ENCODE results near the gene BMP8A.
"Not testable (repeated sequence)": the region's sequence is repeated elsewhere in the genome, so short reads cannot be mapped to it uniquely, and the experiment has no call there.

The BMP8A gene

DNA sequence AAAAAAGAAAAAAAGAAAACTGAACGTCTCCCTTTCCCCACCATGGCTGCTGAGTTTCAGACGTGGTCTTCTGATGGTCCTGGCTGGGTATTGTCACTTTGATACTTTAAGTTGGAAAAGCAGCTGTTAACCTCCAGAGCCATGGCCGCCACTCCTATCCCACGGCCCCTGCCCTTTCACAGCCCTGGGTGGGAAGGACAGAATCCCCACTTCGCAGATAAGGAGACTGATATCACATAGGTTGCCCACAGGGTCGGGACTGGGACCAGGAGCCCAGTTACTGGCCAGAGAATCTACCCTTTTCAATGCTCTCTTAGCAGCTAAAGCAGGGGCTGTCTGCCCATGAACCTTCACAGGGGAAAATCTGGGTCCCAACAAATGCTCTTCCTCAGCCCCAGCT is 16.8 kb downstream of the BMP8A start:
- no peak for DNase-seq

DNA sequence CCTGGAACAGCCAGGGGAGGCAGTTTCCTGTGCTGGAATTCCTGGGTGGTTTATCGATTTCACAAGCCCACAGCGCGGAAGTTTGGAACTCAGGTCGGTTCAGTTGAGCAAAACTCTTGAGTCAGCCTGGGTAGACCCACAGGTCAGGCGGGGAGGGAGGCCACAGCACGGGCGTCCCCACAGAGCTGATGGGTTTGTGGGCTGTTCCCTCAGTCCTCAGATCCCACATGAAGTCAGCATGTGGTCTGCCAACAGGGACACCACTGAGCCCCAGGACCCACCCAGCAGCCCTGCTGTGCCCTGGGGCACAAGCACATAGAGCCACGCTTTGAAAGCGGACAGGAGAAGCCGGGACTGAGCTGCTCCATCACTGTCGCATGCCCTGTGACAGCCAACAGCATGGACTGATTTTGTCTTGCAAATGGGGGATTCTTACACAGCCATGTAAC is 17.4 kb downstream of the BMP8A start:
- no peak for DNase-seq

- DNase-seq: no peak
Observed at GRCh38 chr1:39509360-39510009, 18.0 kb downstream of the BMP8A start.

DNA sequence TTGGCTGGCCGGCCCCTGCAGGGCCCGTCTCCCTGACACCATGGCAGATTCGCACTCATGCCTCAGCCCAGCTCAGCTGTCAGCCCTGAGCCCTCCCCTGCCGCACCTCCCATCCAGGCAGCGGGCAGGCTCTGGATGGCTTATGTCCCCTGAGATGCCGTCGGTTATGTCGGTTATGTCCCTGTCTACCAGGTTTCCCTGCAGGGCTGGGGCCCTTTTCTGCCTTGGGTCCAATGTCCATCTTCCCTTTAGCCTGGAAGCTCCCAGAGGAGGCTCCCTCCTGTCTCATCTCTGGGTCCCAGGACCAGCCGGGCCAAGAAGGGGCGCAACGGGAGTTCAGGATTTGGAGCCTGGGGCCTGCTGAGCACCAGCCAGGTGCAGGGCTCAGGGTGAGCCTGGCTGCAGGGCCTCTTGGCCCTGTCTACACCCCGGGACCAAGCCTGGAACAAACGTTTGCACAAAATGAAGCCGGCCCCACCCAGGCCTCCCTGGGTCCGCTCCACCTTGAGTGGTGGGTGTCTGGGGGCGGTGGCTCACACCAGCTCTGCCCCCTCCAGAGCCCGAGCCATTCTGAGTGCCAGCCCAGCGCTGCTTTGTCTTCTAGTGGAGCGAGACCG is 19.2 kb downstream of the BMP8A start:
- not testable (repeated sequence) for DNase-seq

DNA sequence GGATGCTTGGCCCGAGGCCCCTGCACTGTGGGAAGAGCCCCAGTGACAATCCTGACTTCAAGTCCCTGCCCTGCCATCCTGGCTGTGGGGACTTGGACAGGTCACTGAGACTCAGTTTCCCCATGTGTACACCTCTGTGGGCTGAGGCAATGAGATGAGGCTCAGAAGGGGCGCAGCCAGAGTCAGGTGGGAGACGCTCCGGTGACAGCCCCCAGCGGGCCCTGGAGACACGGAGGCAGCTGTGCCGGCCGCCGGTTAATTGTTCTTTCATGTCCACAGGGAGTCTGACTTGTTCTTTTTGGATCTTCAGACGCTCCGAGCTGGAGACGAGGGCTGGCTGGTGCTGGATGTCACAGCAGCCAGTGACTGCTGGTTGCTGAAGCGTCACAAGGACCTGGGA is 20.0 kb downstream of the BMP8A start:
- DNase-seq: not testable (repeated sequence)

DNA sequence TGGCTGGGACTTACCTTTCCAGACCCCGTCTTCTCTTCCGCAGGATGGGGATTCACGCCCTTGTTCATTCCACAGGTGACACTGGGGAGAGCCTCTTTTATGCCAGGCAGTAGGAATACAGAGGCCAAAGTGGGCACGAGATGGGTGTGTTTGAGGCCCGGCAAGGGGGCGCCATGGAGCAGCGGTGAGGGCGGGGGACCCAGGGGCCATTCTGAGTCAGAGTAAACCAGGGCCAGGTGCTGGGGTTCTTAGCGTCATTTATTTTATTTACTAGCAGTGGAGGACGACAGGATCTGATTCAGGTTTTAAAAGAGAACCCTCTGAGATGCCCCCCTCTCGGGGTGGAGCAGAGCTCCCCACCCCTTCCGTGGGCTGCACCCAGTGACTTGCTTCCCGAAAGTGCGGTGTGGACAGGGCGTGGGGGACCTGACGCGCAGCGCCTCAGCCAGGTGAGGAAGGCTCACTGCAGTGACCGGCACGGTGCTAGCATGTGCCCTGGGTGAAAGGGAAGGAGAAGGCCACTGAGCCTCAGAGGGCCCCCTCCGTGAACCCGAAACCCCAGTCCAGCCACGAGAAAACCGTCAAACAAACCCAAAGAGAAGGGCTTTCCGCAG is 20.9 kb downstream of the BMP8A start:
- DNase-seq: not testable (repeated sequence)

- DNase-seq: not testable (repeated sequence)
Observed at GRCh38 chr1:39514710-39515124, 23.3 kb downstream of the BMP8A start.

DNA sequence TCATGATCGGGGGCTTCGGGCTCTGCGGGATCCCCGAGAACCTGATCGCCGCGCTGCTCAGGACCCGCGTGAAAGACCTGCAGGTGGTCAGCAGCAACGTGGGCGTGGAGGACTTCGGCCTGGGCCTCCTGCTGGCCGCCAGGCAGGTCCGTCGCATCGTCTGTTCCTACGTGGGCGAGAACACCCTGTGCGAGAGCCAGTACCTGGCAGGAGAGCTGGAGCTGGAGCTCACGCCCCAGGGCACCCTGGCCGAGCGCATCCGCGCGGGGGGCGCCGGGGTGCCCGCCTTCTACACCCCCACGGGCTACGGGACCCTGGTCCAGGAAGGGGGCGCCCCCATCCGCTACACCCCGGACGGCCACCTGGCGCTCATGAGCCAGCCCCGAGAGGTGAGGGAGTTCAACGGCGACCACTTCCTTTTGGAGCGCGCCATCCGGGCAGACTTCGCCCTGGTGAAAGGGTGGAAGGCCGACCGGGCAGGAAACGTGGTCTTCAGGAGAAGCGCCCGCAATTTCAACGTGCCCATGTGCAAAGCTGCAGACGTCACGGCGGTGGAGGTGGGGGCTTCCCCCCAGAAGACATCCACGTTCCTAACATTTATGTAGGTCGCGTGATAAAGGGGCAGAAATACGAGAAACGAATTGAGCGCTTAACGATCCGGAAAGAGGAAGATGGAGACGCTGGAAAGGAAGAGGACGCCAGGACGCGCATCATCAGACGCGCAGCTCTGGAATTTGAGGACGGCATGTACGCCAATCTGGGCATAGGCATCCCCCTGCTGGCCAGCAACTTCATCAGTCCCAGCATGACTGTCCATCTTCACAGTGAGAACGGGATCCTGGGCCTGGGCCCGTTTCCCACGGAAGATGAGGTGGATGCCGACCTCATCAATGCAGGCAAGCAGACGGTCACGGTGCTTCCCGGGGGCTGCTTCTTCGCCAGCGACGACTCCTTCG is 24.0 kb downstream of the BMP8A start:
- DNase-seq: not testable (repeated sequence)

DNA sequence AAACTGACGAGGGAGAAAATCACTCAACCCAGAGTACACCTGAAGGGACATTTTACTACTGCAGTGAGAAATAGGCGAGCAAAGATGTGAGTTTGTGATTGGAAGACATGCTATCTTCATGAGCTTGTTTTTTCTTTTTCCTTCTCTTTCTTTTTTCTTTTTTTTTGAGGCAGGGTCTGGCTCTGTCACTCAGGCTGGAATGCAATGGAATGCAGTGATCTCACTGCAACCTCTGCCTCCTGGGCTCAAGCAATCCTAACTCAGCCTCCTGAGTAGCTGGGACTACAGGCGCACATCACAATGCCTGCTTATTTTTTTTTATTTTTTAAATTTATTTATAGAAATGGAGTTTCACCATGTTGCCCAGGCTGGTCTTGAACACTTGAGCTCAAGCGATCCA is 25.4 kb downstream of the BMP8A start:
- DNase-seq: not testable (repeated sequence)

DNA sequence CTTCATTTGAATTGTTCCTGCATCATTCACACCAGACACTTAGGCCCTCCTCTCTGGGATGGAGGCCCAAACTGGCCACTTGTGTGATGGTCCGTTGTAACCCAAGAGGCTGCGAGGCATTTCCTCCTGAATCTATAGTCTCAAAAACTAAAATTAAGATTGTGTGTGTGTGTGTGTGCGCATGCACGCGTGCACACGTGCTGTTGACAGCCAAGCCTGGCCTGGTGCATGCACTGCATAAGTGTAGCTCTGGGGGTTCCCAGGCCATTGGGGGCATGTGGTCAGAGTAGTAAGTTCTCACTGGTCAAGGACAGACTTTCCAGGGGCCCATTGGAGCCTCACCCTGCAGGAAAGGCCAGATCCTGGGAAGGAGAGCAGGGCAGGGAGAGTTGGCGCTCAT is 26.5 kb downstream of the BMP8A start:
- not testable (repeated sequence) for DNase-seq

DNA sequence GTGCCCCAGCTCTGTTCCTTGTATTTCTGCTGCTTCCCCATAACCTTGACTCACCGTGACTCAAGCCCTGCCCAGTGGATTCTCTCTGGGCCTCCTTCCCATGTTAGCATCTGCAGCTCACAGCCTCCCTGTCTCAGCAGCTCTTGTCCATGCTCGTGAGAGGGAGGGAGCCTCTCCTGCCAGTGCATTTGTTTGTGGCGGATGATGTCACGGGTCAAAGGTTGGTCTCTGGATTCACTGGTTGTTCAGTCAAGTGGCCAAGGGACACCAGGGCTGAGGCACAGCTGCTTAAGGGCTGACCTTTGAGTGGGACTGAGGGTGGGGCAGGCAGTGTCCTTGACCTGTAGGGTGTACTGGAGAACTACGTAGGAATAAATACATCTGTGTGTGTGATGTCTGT is 27.9 kb downstream of the BMP8A start:
- DNase-seq: not testable (repeated sequence)

DNA sequence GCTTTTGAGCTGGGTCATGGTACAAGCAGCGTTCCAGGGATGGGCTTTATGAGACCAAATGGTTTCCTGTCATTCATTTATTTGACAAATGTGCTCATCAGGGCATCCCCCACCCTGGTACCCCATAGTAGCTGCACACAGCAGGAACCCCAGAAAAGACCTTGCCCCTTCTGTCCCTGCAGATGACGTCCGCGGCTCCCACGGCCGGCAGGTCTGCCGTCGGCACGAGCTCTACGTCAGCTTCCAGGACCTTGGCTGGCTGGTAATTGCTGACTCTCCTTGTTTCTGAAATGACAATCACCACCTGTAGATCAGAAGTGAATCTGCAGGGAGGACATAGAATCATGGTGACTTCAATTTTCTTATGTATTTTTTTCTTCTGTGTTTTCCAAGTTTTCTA is 30.8 kb downstream of the BMP8A start:
- DNase-seq: not testable (repeated sequence)

DNA sequence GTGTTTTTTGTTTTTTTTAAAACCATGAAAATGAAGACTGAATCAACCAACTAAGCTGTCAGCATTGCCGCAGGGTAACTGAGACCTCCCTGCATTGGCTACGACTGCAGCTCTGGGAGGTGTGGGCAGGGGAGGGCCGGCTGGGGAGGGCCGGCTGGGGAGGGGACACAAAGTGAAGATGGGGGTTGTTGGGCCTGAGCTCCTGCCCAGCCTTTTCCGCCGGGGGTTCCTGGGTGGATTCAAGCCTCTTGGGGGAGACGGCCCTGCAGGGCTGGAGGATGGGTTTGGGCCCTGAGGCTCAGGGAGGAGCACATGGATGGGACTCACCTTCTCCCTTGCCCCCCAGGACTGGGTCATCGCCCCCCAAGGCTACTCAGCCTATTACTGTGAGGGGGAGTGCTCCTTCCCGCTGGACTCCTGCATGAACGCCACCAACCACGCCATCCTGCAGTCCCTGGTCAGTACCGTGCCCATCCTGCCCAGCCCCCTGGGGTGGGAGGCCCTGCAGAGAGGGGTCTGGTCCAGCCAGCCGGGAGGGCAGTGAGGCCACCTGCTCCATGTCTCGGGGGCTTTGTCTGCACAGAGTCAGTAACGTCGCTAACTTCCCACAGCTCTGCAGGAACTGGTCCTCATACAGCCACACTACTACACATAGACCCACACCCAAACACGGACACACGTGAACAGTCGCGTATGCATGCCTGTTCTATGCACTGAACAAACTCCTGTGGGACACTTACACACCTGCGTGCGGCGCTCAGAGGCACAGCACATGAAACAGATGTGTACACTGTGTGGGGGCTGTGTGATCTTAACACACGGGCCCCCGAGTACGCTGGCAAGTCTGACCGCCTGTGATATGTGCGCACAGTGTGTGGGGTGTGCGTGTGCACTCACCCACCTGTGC is 31.5 kb downstream of the BMP8A start:
- no peak for DNase-seq

- DNase-seq: no peak
Observed at GRCh38 chr1:39524171-39524570, 32.7 kb downstream of the BMP8A start.

- DNase-seq: no peak
Observed at GRCh38 chr1:39524591-39525365, 33.3 kb downstream of the BMP8A start.

- no peak for DNase-seq
Observed at GRCh38 chr1:39525366-39526165, 34.1 kb downstream of the BMP8A start.

- DNase-seq: no peak
Observed at GRCh38 chr1:39526466-39527189, 35.2 kb downstream of the BMP8A start.

- DNase-seq: peak; percentile 100
Observed at GRCh38 chr1:39527190-39527579, 35.7 kb downstream of the BMP8A start.

DNA sequence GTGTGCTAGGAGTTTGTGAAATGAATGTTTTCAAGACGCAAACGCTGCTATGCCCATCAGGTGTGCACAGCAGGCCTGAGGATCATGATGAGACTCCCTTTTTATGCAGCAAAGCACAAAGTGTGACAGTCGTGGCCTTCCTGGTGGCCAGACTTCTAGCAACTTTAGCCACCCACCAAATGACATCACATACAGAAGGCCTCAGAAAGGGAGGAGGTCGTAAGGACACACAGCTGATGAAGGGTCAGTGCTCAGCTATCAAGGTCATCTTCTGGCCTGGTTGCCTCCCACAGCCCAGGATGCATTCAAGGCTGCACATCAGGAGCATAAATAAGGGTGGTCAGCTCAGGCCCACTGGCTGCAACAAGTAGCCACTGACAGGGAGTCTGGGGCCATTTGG is 36.6 kb downstream of the BMP8A start:
- no peak for DNase-seq

Data from NCI-H2029 (cell line).